ENCODE results near the gene ZNF536. TPM values are rescaled to one million over a fixed set of nuclear protein-coding genes. Genes with fewer than 3 reads are reported as not detected.

The ZNF536 gene
- polyA plus RNA-seq, 1 donor (not counting 4 experiments of a cell fraction or from before 2014, with no cell fraction given) = not detected

GRCh38 chr19:30564551-30565011, 192.4 kb downstream of the ZNF536 start:
- no peak overlapping the region for H3K27ac ChIP-seq (ENCODE audit: control insufficient read depth, insufficient read depth, low read length)
- dilution Hi-C loops (cut with MboI; ENCODE audit: extremely low pct_ligation_motif_present, low sequenced_read_pairs) = no loop called here
- no peaks in the 10 kb centered on the region for H3K79me2 ChIP-seq (ENCODE audit: control insufficient read depth, insufficient read depth, low read length)
- no peak overlapping the region for H3K4me3 ChIP-seq (ENCODE audit: control insufficient read depth in 2 of 3, extremely low read depth in 1 of 3, insufficient read depth in 2 of 3, low read depth in 1 of 3, low read length in 3 of 3)
- H3K9ac ChIP-seq (ENCODE audit: control insufficient read depth, extremely low read depth, insufficient read depth, low read length) = no peak overlapping the region
- DNase-seq (ENCODE audit: low read depth, low spot score) = no peak
- FAIRE-seq = no peak
- TF ChIP-seq EZH2 (IDR thresholded peaks at IDR 0.05; ENCODE audit: low read length) = no peak
- TF ChIP-seq CTCF (optimal IDR thresholded peaks at IDR 0.05 in 1 of 3, IDR thresholded peaks at IDR 0.05 in 1 of 3, conservative IDR thresholded peaks at IDR 0.05 in 1 of 3; ENCODE audit: extremely low read depth in 1 of 3, insufficient read depth in 2 of 3, low read length in 3 of 3) = no peak
- no peaks in the 10 kb centered on the region for H3K9me1 ChIP-seq (ENCODE audit: control insufficient read depth, extremely low read depth, insufficient read depth, low read length)
- H3K27me3 ChIP-seq (ENCODE audit: control insufficient read depth, extremely low read depth, insufficient read depth, low read length) = no peaks in the 10 kb centered on the region
- H3K36me3 ChIP-seq (ENCODE audit: control insufficient read depth in 2 of 2, extremely low read depth in 1 of 2, insufficient read depth in 2 of 2, low read length in 2 of 2) = no peaks in the 10 kb centered on the region
- no peak overlapping the region for H2AFZ ChIP-seq (ENCODE audit: control insufficient read depth, low read length)
- H3K4me1 ChIP-seq (ENCODE audit: control insufficient read depth, extremely low read depth, insufficient read depth, low read length) = no peaks in the 10 kb centered on the region
- no peaks in the 10 kb centered on the region for H4K20me1 ChIP-seq (ENCODE audit: control insufficient read depth, extremely low read depth, insufficient read depth, low read length)
- H3K4me2 ChIP-seq (ENCODE audit: control insufficient read depth, extremely low read depth, insufficient read depth, low read depth, low read length) = no peak overlapping the region
- H3K9me3 ChIP-seq (ENCODE audit: control insufficient read depth, low read depth, low read length) = peaks cover 2% of the 10 kb centered on the region

DNA sequence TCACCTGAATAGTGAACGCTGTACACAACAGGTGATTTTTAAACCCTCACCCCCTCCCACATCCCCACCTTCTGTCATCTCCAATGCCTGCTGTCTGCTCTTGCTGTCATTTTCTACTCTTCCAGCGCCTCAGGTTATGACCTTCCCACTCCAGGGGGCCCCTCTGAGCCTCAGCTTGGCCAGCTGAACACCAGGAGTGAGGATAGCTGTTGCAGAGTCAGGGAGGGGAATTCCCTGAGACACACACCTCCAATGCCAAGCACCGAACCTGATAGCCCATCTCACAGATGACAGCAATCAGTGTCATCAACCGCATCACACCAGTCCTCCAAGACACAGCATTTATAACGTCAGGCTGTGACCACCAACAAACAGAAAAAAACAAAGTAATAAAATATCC, 193.5 kb downstream of the ZNF536 start:
- no peak overlapping the region for H3K4me3 ChIP-seq (ENCODE audit: control insufficient read depth in 2 of 3, extremely low read depth in 1 of 3, insufficient read depth in 2 of 3, low read depth in 1 of 3, low read length in 3 of 3)
- no peaks in the 10 kb centered on the region for H3K27me3 ChIP-seq (ENCODE audit: control insufficient read depth, extremely low read depth, insufficient read depth, low read length)
- no peaks in the 10 kb centered on the region for H3K4me1 ChIP-seq (ENCODE audit: control insufficient read depth, extremely low read depth, insufficient read depth, low read length)
- H3K9ac ChIP-seq (ENCODE audit: control insufficient read depth, extremely low read depth, insufficient read depth, low read length) = no peak overlapping the region
- peaks cover 2% of the 10 kb centered on the region for H3K9me3 ChIP-seq (ENCODE audit: control insufficient read depth, low read depth, low read length)
- no peak overlapping the region for H2AFZ ChIP-seq (ENCODE audit: control insufficient read depth, low read length)
- no peak overlapping the region for H3K4me2 ChIP-seq (ENCODE audit: control insufficient read depth, extremely low read depth, insufficient read depth, low read depth, low read length)
- TF ChIP-seq EZH2 (IDR thresholded peaks at IDR 0.05; ENCODE audit: low read length) = no peak
- no peak for TF ChIP-seq CTCF (optimal IDR thresholded peaks at IDR 0.05 in 1 of 3, IDR thresholded peaks at IDR 0.05 in 1 of 3, conservative IDR thresholded peaks at IDR 0.05 in 1 of 3; ENCODE audit: extremely low read depth in 1 of 3, insufficient read depth in 2 of 3, low read length in 3 of 3)
- H4K20me1 ChIP-seq (ENCODE audit: control insufficient read depth, extremely low read depth, insufficient read depth, low read length) = no peaks in the 10 kb centered on the region
- H3K9me1 ChIP-seq (ENCODE audit: control insufficient read depth, extremely low read depth, insufficient read depth, low read length) = no peaks in the 10 kb centered on the region
- no peaks in the 10 kb centered on the region for H3K79me2 ChIP-seq (ENCODE audit: control insufficient read depth, insufficient read depth, low read length)
- H3K36me3 ChIP-seq (ENCODE audit: control insufficient read depth in 2 of 2, extremely low read depth in 1 of 2, insufficient read depth in 2 of 2, low read length in 2 of 2) = no peaks in the 10 kb centered on the region
- dilution Hi-C loops (cut with MboI; ENCODE audit: extremely low pct_ligation_motif_present, low sequenced_read_pairs) = no loop called here
- DNase-seq (ENCODE audit: low read depth, low spot score) = no peak
- no peak for FAIRE-seq
- H3K27ac ChIP-seq (ENCODE audit: control insufficient read depth, insufficient read depth, low read length) = no peak overlapping the region

Measured in keratinocyte (primary cell).